Neural cell (in vitro differentiated cells): ENCODE measurements around the gene TMPRSS2. TPM values are rescaled to one million over a fixed set of nuclear protein-coding genes. Genes with fewer than 3 reads are reported as not detected.

Experiments
- H2AFZ ChIP-seq: fragments of 200-600, 300-800 bp; sonication (generic), shearing (Covaris generic); 2 replicates; pipeline ENCODE4 v1.6.0; 2014; ENCODE audit warnings: low read depth, mild to moderate bottlenecking, antibody characterized with exemption, low read length, moderate library complexity
- H3F3A ChIP-seq: fragments of 200-600 bp; shearing (Covaris generic); 2 replicates; pipeline ENCODE4 v1.6.1; 2016; ENCODE audit warnings: mild to moderate bottlenecking, moderate library complexity, mixed read lengths, antibody characterized with exemption, low read length; ENCODE audit not compliant: insufficient read depth, poor library complexity, severe bottlenecking
- H3K27ac ChIP-seq: fragments of 200-600, 300-800 bp; sonication (generic), shearing (Covaris generic); 2 replicates; pipeline ENCODE4 v1.5.1; 2014; ENCODE audit warnings: mild to moderate bottlenecking, low read length, moderate library complexity
- H3K27me3 ChIP-seq: fragments of 300-800, 200-600 bp; sonication (generic), shearing (Covaris generic); 2 replicates; pipeline ENCODE4 v1.6.0; 2014; ENCODE audit warnings: mild to moderate bottlenecking, low read depth, low read length, moderate library complexity; ENCODE audit not compliant: insufficient read depth
- H3K36me3 ChIP-seq: fragments of 300-800, 200-600 bp; sonication (generic), shearing (Covaris generic); 2 replicates; pipeline ENCODE4 v1.5.1; 2014; ENCODE audit warnings: mild to moderate bottlenecking, antibody characterized with exemption, low read length, moderate library complexity; ENCODE audit not compliant: insufficient read depth
- H3K4me2 ChIP-seq: fragments of 300-800, 200-600 bp; sonication (generic), shearing (Covaris generic); 2 replicates; pipeline ENCODE4 v1.6.0; 2014; ENCODE audit warnings: mild to moderate bottlenecking, low read length
- H3K4me3 ChIP-seq: fragments of 300-800, 200-600 bp; sonication (generic), shearing (Covaris generic); 2 replicates; pipeline ENCODE4 v1.5.1; 2014; ENCODE audit warnings: mild to moderate bottlenecking, low read length, moderate library complexity
- H3K79me2 ChIP-seq: fragments of 200-600 bp; shearing (Covaris generic); replicated peaks from 2 replicates; pipeline ENCODE4 v1.6.0; 2014; ENCODE audit warnings: mild to moderate bottlenecking, low read length, moderate library complexity; ENCODE audit not compliant: insufficient read depth
- H3K9ac ChIP-seq: fragments of 300-800, 200-600 bp; sonication (generic), shearing (Covaris generic); 2 replicates; pipeline ENCODE4 v1.6.1; 2016; ENCODE audit warnings: mild to moderate bottlenecking, low read length, mixed read lengths
- H3K9me2 ChIP-seq: fragments of 200-600 bp; shearing (Covaris generic); 2 replicates; pipeline ENCODE4 v1.6.1; 2016; ENCODE audit warnings: mild to moderate bottlenecking, low read length, mixed read lengths; ENCODE audit not compliant: insufficient read depth
- H3K9me3 ChIP-seq: fragments of 200-600, 300-800 bp; sonication (generic), shearing (Covaris generic); 2 replicates; pipeline ENCODE4 v1.6.1; 2016; ENCODE audit warnings: mild to moderate bottlenecking, mixed run types, low read length, moderate library complexity, mixed read lengths
- H4K20me1 ChIP-seq: fragments of 200-600 bp; shearing (Covaris generic); 2 replicates; pipeline ENCODE4 v1.6.1; 2016; ENCODE audit warnings: mild to moderate bottlenecking, mixed run types; ENCODE audit not compliant: insufficient read depth
- EP300 ChIP-seq: fragments of 450-650 bp; conservative IDR thresholded peaks from 2 replicates; pipeline ENCODE4 v1.6.1; 2014; ENCODE audit warnings: antibody characterized with exemption, mild to moderate bottlenecking, moderate library complexity; ENCODE audit not compliant: poor library complexity, severe bottlenecking
- EZH2 ChIP-seq: fragments of 200-600, 300-800 bp; shearing (Covaris generic), sonication (generic); IDR thresholded peaks from 2 replicates; pipeline ENCODE4 v1.6.1; 2014; ENCODE audit warnings: antibody characterized with exemption, low read length, borderline replicate concordance, mild to moderate bottlenecking; ENCODE audit not compliant: insufficient read depth, poor library complexity, severe bottlenecking
- MXI1 ChIP-seq: fragments of 450-650 bp; conservative IDR thresholded peaks from 2 replicates; pipeline ENCODE4 v1.6.1; 2014; ENCODE audit warnings: antibody characterized with exemption, mild to moderate bottlenecking; ENCODE audit not compliant: poor library complexity, severe bottlenecking
- POLR2AphosphoS5 ChIP-seq: IDR thresholded peaks from 2 replicates; pipeline ENCODE4 v1.6.1; 2012
- RAD21 ChIP-seq: fragments of 450-650 bp; conservative IDR thresholded peaks from 2 replicates; pipeline ENCODE4 v1.6.1; 2014; ENCODE audit warnings: antibody characterized with exemption, mild to moderate bottlenecking, moderate library complexity
- SMC3 ChIP-seq: fragments of 450-650 bp; conservative IDR thresholded peaks from 2 replicates; pipeline ENCODE4 v1.6.1; 2014; ENCODE audit warnings: antibody characterized with exemption, mild to moderate bottlenecking, moderate library complexity; ENCODE audit not compliant: poor library complexity
- TAF1 ChIP-seq: IDR thresholded peaks from 2 replicates; pipeline ENCODE4 v1.6.1; 2012; ENCODE audit warnings: low read depth
- polyA plus RNA-seq: library from polyadenylated mRNA; depleted of rRNA; stranded (reverse); fragments of >200 nt; gene quantifications from 2 replicates; pipeline ENCODE4 v1.2.3, GENCODE V29; 2014
- TF ChIP-seq, protein P1 (sequence below): IDR thresholded peaks from 2 replicates; pipeline ENCODE4 v1.6.1; 2012; ENCODE audit warnings: borderline replicate concordance
- TF ChIP-seq, protein P2 (sequence below): fragments of 450-650 bp; IDR thresholded peaks from 2 replicates; pipeline ENCODE4 v1.5.1; 2014; ENCODE audit warnings: antibody characterized with exemption, mild to moderate bottlenecking, moderate library complexity; ENCODE audit not compliant: poor library complexity, severe bottlenecking

TMPRSS2 gene
- polyA plus RNA-seq, 1 donor from 2014 or later, result not detected

DNA sequence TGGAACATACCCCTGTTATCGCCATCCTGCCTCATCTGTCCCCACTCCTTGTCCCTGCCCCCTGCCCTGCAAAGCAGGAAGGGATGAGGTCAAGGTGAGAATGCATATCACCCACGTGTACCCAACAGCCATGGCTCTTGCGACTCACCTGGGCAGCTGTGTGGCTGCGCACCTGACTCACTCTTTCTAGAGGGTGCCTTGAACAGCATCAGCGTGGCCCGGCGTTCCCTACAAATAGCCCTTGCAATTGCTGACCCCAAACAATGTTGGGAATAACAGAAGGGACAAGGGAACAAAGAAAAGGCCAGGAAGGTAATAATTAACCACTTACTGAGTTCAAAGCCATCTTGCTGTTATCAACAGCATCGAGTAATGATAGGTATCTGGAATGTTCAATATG is 10.2 kb downstream of the TMPRSS2 start:
- no peaks in the 10 kb centered on the region for H3K9me2 ChIP-seq
- no peaks in the 10 kb centered on the region for H3K9me3 ChIP-seq
- H3K27me3 ChIP-seq, result no peaks in the 10 kb centered on the region
- no peak overlapping the region for H3K4me3 ChIP-seq
- no peaks in the 10 kb centered on the region for H3K79me2 ChIP-seq
- no peaks in the 10 kb centered on the region for H3F3A ChIP-seq
- TF ChIP-seq SMC3, result no peak
- no peak for TF ChIP-seq EP300
- TF ChIP-seq POLR2AphosphoS5, result no peak
- no peak for TF ChIP-seq RAD21
- TF ChIP-seq, protein P1, sequence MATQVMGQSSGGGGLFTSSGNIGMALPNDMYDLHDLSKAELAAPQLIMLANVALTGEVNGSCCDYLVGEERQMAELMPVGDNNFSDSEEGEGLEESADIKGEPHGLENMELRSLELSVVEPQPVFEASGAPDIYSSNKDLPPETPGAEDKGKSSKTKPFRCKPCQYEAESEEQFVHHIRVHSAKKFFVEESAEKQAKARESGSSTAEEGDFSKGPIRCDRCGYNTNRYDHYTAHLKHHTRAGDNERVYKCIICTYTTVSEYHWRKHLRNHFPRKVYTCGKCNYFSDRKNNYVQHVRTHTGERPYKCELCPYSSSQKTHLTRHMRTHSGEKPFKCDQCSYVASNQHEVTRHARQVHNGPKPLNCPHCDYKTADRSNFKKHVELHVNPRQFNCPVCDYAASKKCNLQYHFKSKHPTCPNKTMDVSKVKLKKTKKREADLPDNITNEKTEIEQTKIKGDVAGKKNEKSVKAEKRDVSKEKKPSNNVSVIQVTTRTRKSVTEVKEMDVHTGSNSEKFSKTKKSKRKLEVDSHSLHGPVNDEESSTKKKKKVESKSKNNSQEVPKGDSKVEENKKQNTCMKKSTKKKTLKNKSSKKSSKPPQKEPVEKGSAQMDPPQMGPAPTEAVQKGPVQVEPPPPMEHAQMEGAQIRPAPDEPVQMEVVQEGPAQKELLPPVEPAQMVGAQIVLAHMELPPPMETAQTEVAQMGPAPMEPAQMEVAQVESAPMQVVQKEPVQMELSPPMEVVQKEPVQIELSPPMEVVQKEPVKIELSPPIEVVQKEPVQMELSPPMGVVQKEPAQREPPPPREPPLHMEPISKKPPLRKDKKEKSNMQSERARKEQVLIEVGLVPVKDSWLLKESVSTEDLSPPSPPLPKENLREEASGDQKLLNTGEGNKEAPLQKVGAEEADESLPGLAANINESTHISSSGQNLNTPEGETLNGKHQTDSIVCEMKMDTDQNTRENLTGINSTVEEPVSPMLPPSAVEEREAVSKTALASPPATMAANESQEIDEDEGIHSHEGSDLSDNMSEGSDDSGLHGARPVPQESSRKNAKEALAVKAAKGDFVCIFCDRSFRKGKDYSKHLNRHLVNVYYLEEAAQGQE, result no peak
- TF ChIP-seq, protein P2, sequence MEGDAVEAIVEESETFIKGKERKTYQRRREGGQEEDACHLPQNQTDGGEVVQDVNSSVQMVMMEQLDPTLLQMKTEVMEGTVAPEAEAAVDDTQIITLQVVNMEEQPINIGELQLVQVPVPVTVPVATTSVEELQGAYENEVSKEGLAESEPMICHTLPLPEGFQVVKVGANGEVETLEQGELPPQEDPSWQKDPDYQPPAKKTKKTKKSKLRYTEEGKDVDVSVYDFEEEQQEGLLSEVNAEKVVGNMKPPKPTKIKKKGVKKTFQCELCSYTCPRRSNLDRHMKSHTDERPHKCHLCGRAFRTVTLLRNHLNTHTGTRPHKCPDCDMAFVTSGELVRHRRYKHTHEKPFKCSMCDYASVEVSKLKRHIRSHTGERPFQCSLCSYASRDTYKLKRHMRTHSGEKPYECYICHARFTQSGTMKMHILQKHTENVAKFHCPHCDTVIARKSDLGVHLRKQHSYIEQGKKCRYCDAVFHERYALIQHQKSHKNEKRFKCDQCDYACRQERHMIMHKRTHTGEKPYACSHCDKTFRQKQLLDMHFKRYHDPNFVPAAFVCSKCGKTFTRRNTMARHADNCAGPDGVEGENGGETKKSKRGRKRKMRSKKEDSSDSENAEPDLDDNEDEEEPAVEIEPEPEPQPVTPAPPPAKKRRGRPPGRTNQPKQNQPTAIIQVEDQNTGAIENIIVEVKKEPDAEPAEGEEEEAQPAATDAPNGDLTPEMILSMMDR, result no peak
- TF ChIP-seq EZH2, result no peak
- no peak for TF ChIP-seq MXI1
- TF ChIP-seq TAF1, result no peak
- H3K27ac ChIP-seq, result no peak overlapping the region
- no peak overlapping the region for H2AFZ ChIP-seq
- no peak overlapping the region for H3K4me2 ChIP-seq
- no peaks in the 10 kb centered on the region for H4K20me1 ChIP-seq
- H3K9ac ChIP-seq, result no peak overlapping the region
- no peaks in the 10 kb centered on the region for H3K36me3 ChIP-seq

DNA sequence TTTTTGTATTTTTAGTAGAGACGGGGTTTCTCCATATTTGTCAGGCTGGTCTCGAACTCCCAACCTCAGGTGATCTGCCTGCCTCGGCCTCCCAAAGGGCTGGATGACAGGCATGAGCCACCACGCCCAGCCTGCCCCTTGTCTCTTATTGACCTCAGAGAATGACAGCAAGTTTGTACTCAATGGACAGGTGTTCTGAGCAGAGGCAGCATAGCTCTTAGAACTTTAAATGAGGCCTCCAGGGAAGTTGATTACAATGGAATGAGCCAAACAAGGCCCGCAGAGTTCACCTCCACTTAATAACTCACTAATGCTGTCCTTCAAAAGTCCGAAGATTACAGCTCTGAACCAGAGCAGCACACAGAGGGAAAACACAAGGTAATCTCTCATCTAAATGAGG is 10.9 kb downstream of the TMPRSS2 start:
- no peak for TF ChIP-seq RAD21
- no peak for TF ChIP-seq EZH2
- no peak for TF ChIP-seq EP300
- TF ChIP-seq TAF1, result no peak
- TF ChIP-seq, protein P2, result no peak
- no peak for TF ChIP-seq SMC3
- no peaks in the 10 kb centered on the region for H3K9me3 ChIP-seq
- H3K27me3 ChIP-seq, result no peaks in the 10 kb centered on the region
- no peak overlapping the region for H3K4me2 ChIP-seq
- no peak overlapping the region for H3K9ac ChIP-seq
- no peak overlapping the region for H3K4me3 ChIP-seq
- no peaks in the 10 kb centered on the region for H3K36me3 ChIP-seq
- no peaks in the 10 kb centered on the region for H3F3A ChIP-seq
- no peaks in the 10 kb centered on the region for H3K79me2 ChIP-seq
- no peak overlapping the region for H3K27ac ChIP-seq
- no peaks in the 10 kb centered on the region for H4K20me1 ChIP-seq
- H2AFZ ChIP-seq, result no peak overlapping the region
- H3K9me2 ChIP-seq, result no peaks in the 10 kb centered on the region
